ENCODE results near the gene CNTNAP2.

CNTNAP2 gene

GRCh38 chr7:148223738-148224137 lies 2107.1 kb downstream of the CNTNAP2 start:
- no peak overlapping the region for H3K4me3 ChIP-seq (ENCODE audit: control insufficient read depth, low read depth, low read length)
- no peak for DNase-seq (ENCODE audit: low read depth)
- TF ChIP-seq CTCF (conservative IDR thresholded peaks at IDR 0.05; ENCODE audit: control insufficient read depth, insufficient read depth, low read depth, low read length): no peak

- no peak for TF ChIP-seq CTCF (conservative IDR thresholded peaks at IDR 0.05; ENCODE audit: control insufficient read depth, insufficient read depth, low read depth, low read length)
- no peak overlapping the region for H3K4me3 ChIP-seq (ENCODE audit: control insufficient read depth, low read depth, low read length)
- DNase-seq (ENCODE audit: low read depth): no peak
Measured at GRCh38 chr7:148230296-148230695, 2113.7 kb downstream of the CNTNAP2 start.

GRCh38 chr7:148230883-148231282 lies 2114.3 kb downstream of the CNTNAP2 start:
- H3K4me3 ChIP-seq (ENCODE audit: control insufficient read depth, low read depth, low read length): no peak overlapping the region
- TF ChIP-seq CTCF (conservative IDR thresholded peaks at IDR 0.05; ENCODE audit: control insufficient read depth, insufficient read depth, low read depth, low read length): no peak
- no peak for DNase-seq (ENCODE audit: low read depth)

- DNase-seq (ENCODE audit: low read depth): no peak
- no peak for TF ChIP-seq CTCF (conservative IDR thresholded peaks at IDR 0.05; ENCODE audit: control insufficient read depth, insufficient read depth, low read depth, low read length)
- H3K4me3 ChIP-seq (ENCODE audit: control insufficient read depth, low read depth, low read length): no peak overlapping the region
Measured at GRCh38 chr7:148232784-148233183, 2116.2 kb downstream of the CNTNAP2 start.

GRCh38 chr7:148234715-148235114 lies 2118.1 kb downstream of the CNTNAP2 start:
- no peak overlapping the region for H3K4me3 ChIP-seq (ENCODE audit: control insufficient read depth, low read depth, low read length)
- TF ChIP-seq CTCF (conservative IDR thresholded peaks at IDR 0.05; ENCODE audit: control insufficient read depth, insufficient read depth, low read depth, low read length): no peak
- no peak for DNase-seq (ENCODE audit: low read depth)

GRCh38 chr7:148238761-148239325 lies 2122.2 kb downstream of the CNTNAP2 start:
- no peak overlapping the region for H3K4me3 ChIP-seq (ENCODE audit: control insufficient read depth, low read depth, low read length)
- no peak for DNase-seq (ENCODE audit: low read depth)
- no peak for TF ChIP-seq CTCF (conservative IDR thresholded peaks at IDR 0.05; ENCODE audit: control insufficient read depth, insufficient read depth, low read depth, low read length)

Measured in fibroblast of mammary gland (primary cell).